CD4-positive, alpha-beta T cell treated with Interleukin-15 for 4 hours (primary cell): ENCODE data around the gene PEA15.

Source experiments
- DNase-seq: peaks from one replicate; pipeline ENCODE4 v3.0.0-alpha.2; 2020; ENCODE audit warnings: low spot score

Gene PEA15

GRCh38 chr1:160208557-160209320 lies 3.6 kb downstream of the PEA15 start:
- DNase-seq = no peak

- DNase-seq = no peak
These were observed 4.3 kb downstream of the PEA15 start for GRCh38 chr1:160209321-160210046.

- no peak for DNase-seq
These were observed 5.4 kb downstream of the PEA15 start for GRCh38 chr1:160210561-160210960.

- DNase-seq = no peak
These were observed 6.0 kb downstream of the PEA15 start for GRCh38 chr1:160211046-160211790.

GRCh38 chr1:160214481-160215140 lies 9.4 kb downstream of the PEA15 start:
- no peak for DNase-seq

GRCh38 chr1:160216301-160216700 lies 11.1 kb downstream of the PEA15 start:
- no peak for DNase-seq

- DNase-seq = no peak
These were observed 12.4 kb downstream of the PEA15 start for GRCh38 chr1:160217481-160218051.

GRCh38 chr1:160219062-160219929 lies 14.1 kb downstream of the PEA15 start:
- DNase-seq = no peak

- DNase-seq = no peak
These were observed 15.1 kb downstream of the PEA15 start for GRCh38 chr1:160220301-160220700.

- no peak for DNase-seq
These were observed 15.9 kb downstream of the PEA15 start for GRCh38 chr1:160221089-160221488.

- DNase-seq = no peak
These were observed 17.4 kb downstream of the PEA15 start for GRCh38 chr1:160222546-160222945.

GRCh38 chr1:160224606-160225005 lies 19.4 kb downstream of the PEA15 start:
- no peak for DNase-seq

GRCh38 chr1:160225345-160225744 lies 20.2 kb downstream of the PEA15 start:
- DNase-seq = no peak

- DNase-seq = no peak
These were observed 21.4 kb downstream of the PEA15 start for GRCh38 chr1:160226623-160227022.

- DNase-seq = no peak
These were observed 21.9 kb downstream of the PEA15 start for GRCh38 chr1:160227034-160227433.

- no peak for DNase-seq
These were observed 22.4 kb downstream of the PEA15 start for GRCh38 chr1:160227561-160227960.

GRCh38 chr1:160228431-160228830 lies 23.2 kb downstream of the PEA15 start:
- DNase-seq = no peak

GRCh38 chr1:160232911-160233310 lies 27.7 kb downstream of the PEA15 start:
- no peak for DNase-seq

GRCh38 chr1:160236806-160237205 lies 31.6 kb downstream of the PEA15 start:
- no peak for DNase-seq

- DNase-seq = no peak
These were observed 32.4 kb downstream of the PEA15 start for GRCh38 chr1:160237558-160237957.

GRCh38 chr1:160238408-160238807 lies 33.2 kb downstream of the PEA15 start:
- no peak for DNase-seq
